ENCODE data around the gene TIE1. TPM values are rescaled to one million over a fixed set of nuclear protein-coding genes. Genes with fewer than 3 reads are reported as not detected.

Gene TIE1
- total and polyA plus RNA-seq, 2 donors (not counting 3 experiments of a cell fraction or from before 2014, with no cell fraction given) = 531 to 620 TPM

DNA sequence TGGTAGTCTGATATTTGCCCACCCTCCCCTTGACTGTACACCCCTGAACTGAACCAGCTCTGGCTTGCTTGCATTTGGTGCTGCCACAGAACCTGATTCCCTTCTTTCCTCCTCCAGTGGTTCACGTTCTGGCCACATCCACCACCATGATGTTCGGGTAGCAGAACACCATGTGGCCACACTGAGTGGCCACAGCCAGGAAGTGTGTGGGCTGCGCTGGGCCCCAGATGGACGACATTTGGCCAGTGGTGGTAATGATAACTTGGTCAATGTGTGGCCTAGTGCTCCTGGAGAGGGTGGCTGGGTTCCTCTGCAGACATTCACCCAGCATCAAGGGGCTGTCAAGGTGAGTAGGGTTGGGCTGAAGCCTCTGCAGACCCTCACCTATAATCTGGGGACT lies 59.8 kb downstream of the TIE1 start:
- Histone ChIP-seq H3K27me3 (ENCODE audit: control insufficient read depth in 2 of 2, insufficient read depth in 2 of 2, low read length in 2 of 2) (no peaks in the 10 kb centered on the region), H3K36me3 (ENCODE audit: control insufficient read depth in 2 of 2, extremely low read depth in 1 of 2, insufficient read depth in 2 of 2, low read length in 2 of 2) (peaks cover 15 to 22% of the 10 kb centered on the region in 2 experiments), H3K27ac (ENCODE audit: insufficient read depth, low read depth, low read length) (no peak overlapping the region), H3K4me2 (ENCODE audit: insufficient read depth, low read length) (peak overlapping the region; percentile 92), H4K20me1 (replicated peaks; ENCODE audit: control insufficient read depth, extremely low read depth, insufficient read depth, low read length) (no peaks in the 10 kb centered on the region), H3K9ac (replicated peaks; ENCODE audit: extremely low read depth, insufficient read depth, low read length) (no peak overlapping the region), H3K4me1 (ENCODE audit: control insufficient read depth, extremely low read depth, insufficient read depth, low read length) (peaks cover 38% of the 10 kb centered on the region), H2AFZ (ENCODE audit: low read depth, low read length) (no peak overlapping the region), H3K4me3 (replicated peaks in 1 of 3; ENCODE audit: insufficient read depth in 1 of 3, low read depth in 1 of 3, low read length in 3 of 3) (peak overlapping the region in 2 of 3 experiments; percentile 5 to 80), H3K79me2 (ENCODE audit: control insufficient read depth, insufficient read depth, low read length) (peaks cover 47% of the 10 kb centered on the region), H3K9me1 (replicated peaks; ENCODE audit: control insufficient read depth, extremely low read depth, insufficient read depth, low read length) (no peaks in the 10 kb centered on the region), H3K9me3 (replicated peaks; ENCODE audit: control insufficient read depth, insufficient read depth, low read length) (no peaks in the 10 kb centered on the region)
- intact Hi-C loops (cut with micrococcal nuclease) = no loop called here
- CTCF ChIA-PET = no interaction called here
- FAIRE-seq (no peak), DNase-seq (ENCODE audit: low read depth, low spot score) (no peak)
- dilution Hi-C loops (cut with MboI; ENCODE audit: extremely low pct_ligation_motif_present, low sequenced_read_pairs) = no loop called here
- POLR2A ChIA-PET = no interaction called here
- BruUV-seq (replicated peaks) = no TSS peak
- TF ChIP-seq FOS (IDR thresholded peaks at IDR 0.05; ENCODE audit: borderline replicate concordance, insufficient read depth, low read length) (no peak), GATA2 (IDR thresholded peaks at IDR 0.05; ENCODE audit: insufficient read depth, insufficient read length, low read depth, low read length) (no peak), POLR2A (IDR thresholded peaks at IDR 0.05; ENCODE audit: low read depth, low read length) (peak; percentile 20)

- ChIA-PET POLR2A (no interaction called here), CTCF (no interaction called here)
- peaks cover 44% of the 10 kb centered on the region for H3K4me1 ChIP-seq (ENCODE audit: control insufficient read depth, extremely low read depth, insufficient read depth, low read length)
- no peaks in the 10 kb centered on the region for H4K20me1 ChIP-seq (replicated peaks; ENCODE audit: control insufficient read depth, extremely low read depth, insufficient read depth, low read length)
- no TSS peak for BruUV-seq (replicated peaks)
- DNase-seq (ENCODE audit: low read depth, low spot score) (no peak), FAIRE-seq (no peak)
- no peak overlapping the region for H3K4me3 ChIP-seq (replicated peaks in 1 of 3; ENCODE audit: insufficient read depth in 1 of 3, low read depth in 1 of 3, low read length in 3 of 3)
- dilution Hi-C loops (cut with MboI; ENCODE audit: extremely low pct_ligation_motif_present, low sequenced_read_pairs) = no loop called here
- H3K9me3 ChIP-seq (replicated peaks; ENCODE audit: control insufficient read depth, insufficient read depth, low read length) = no peaks in the 10 kb centered on the region
- H3K36me3 ChIP-seq (ENCODE audit: control insufficient read depth in 2 of 2, extremely low read depth in 1 of 2, insufficient read depth in 2 of 2, low read length in 2 of 2) = peaks cover 15 to 22% of the 10 kb centered on the region in 2 experiments
- TF ChIP-seq POLR2AphosphoS5 (IDR thresholded peaks at IDR 0.05; ENCODE audit: insufficient read depth, low read depth, low read length) = no peak
- TF ChIP-seq, protein P1, sequence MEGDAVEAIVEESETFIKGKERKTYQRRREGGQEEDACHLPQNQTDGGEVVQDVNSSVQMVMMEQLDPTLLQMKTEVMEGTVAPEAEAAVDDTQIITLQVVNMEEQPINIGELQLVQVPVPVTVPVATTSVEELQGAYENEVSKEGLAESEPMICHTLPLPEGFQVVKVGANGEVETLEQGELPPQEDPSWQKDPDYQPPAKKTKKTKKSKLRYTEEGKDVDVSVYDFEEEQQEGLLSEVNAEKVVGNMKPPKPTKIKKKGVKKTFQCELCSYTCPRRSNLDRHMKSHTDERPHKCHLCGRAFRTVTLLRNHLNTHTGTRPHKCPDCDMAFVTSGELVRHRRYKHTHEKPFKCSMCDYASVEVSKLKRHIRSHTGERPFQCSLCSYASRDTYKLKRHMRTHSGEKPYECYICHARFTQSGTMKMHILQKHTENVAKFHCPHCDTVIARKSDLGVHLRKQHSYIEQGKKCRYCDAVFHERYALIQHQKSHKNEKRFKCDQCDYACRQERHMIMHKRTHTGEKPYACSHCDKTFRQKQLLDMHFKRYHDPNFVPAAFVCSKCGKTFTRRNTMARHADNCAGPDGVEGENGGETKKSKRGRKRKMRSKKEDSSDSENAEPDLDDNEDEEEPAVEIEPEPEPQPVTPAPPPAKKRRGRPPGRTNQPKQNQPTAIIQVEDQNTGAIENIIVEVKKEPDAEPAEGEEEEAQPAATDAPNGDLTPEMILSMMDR (IDR thresholded peaks at IDR 0.05; ENCODE audit: extremely low read depth in 1 of 2, insufficient read depth in 1 of 2, low read depth in 1 of 2, low read length in 2 of 2) = no peak
- TF ChIP-seq MYC (IDR thresholded peaks at IDR 0.05; ENCODE audit: low read depth, low read length) = no peak
- intact Hi-C loops (cut with micrococcal nuclease) = no loop called here
- no peak overlapping the region for H3K4me2 ChIP-seq (ENCODE audit: insufficient read depth, low read length)
- no peak overlapping the region for H2AFZ ChIP-seq (ENCODE audit: low read depth, low read length)
- no peaks in the 10 kb centered on the region for H3K9me1 ChIP-seq (replicated peaks; ENCODE audit: control insufficient read depth, extremely low read depth, insufficient read depth, low read length)
- H3K27me3 ChIP-seq (ENCODE audit: control insufficient read depth in 2 of 2, insufficient read depth in 2 of 2, low read length in 2 of 2) = no peaks in the 10 kb centered on the region
- no peak overlapping the region for H3K27ac ChIP-seq (ENCODE audit: insufficient read depth, low read depth, low read length)
- peaks cover 69% of the 10 kb centered on the region for H3K79me2 ChIP-seq (ENCODE audit: control insufficient read depth, insufficient read depth, low read length)
- no peak overlapping the region for H3K9ac ChIP-seq (replicated peaks; ENCODE audit: extremely low read depth, insufficient read depth, low read length)
These were observed 62.6 kb downstream of the TIE1 start for GRCh38 chr1:43363283-43363934.
